ENCODE results near the gene NR2C2AP. TPM values are rescaled to one million over a fixed set of nuclear protein-coding genes. Genes with fewer than 3 reads are reported as not detected.
A peak's percentile ranks its signal among the peaks of the same experiment; 100 is the strongest.

NR2C2AP gene
- total and polyA plus RNA-seq, 2 donors (not counting 1 experiment from before 2014, with no cell fraction given) = 27.4 to 29.3 TPM

GRCh38 chr19:19157808-19158207, 45.4 kb downstream of the NR2C2AP start:
- Mint-ChIP-seq H3K4me3 (peak overlapping the region; percentile 30), H3K27me3 (no peaks in the 10 kb centered on the region), H3K4me1 (peaks cover 56% of the 10 kb centered on the region), H3K9me3 (ENCODE audit: insufficient read depth) (peaks cover 3% of the 10 kb centered on the region), H3K27ac (peak overlapping the region; percentile 21)
- Histone ChIP-seq H4K20me1 (ENCODE audit: control insufficient read depth, insufficient read depth, low read length, poor library complexity, severe bottlenecking) (no peaks in the 10 kb centered on the region), H3K4me3 (ENCODE audit: control extremely low read depth in 1 of 5, extremely low read depth in 1 of 5, insufficient read depth in 1 of 5, low read depth in 2 of 5, low read length in 4 of 5) (no peak overlapping the region), H3K36me3 (replicated peaks in 1 of 2; ENCODE audit: control extremely low read depth in 1 of 2, control insufficient read depth in 1 of 2, extremely low read depth in 1 of 2, insufficient read depth in 2 of 2, low read length in 1 of 2) (no peaks in the 10 kb centered on the region), H2AFZ (ENCODE audit: insufficient read depth, low read depth, low read length, poor library complexity, severe bottlenecking) (no peak overlapping the region), H3K27me3 (replicated peaks in 1 of 4; ENCODE audit: control extremely low read depth in 1 of 4, control insufficient read depth in 3 of 4, insufficient read depth in 4 of 4, low read length in 3 of 4) (no peaks in the 10 kb centered on the region), H3K27ac (ENCODE audit: low read length in 2 of 2) (no peak overlapping the region), H3K4me2 (replicated peaks; ENCODE audit: low read depth, low read length, poor library complexity, severe bottlenecking) (no peak overlapping the region), H3K79me2 (ENCODE audit: control insufficient read depth, insufficient read depth, low read length) (no peaks in the 10 kb centered on the region), H3K9me3 (ENCODE audit: control extremely low read depth in 1 of 3, control insufficient read depth in 2 of 3, insufficient read depth in 1 of 3, low read length in 2 of 3) (peaks cover 0 to 6% (median 6%) of the 10 kb centered on the region in 3 donors), H3K9ac (ENCODE audit: low read length) (no peak overlapping the region), H3K4me1 (ENCODE audit: control insufficient read depth in 2 of 2, insufficient read depth in 2 of 2, low read length in 2 of 2) (peaks cover 36 to 61% of the 10 kb centered on the region in 2 donors)
- CTCF ChIA-PET = interaction anchor here (0.5 to 5.1 kb wide), 6 partner anchors 11 to 587 kb away, joined by 3 to 63 read pairs (median 4); partner anchors contain the start of gene MEF2B
- intact Hi-C loops (cut with micrococcal nuclease) = no loop called here
- no peak for TF ChIP-seq EZH2 (IDR thresholded peaks at IDR 0.05; ENCODE audit: borderline replicate concordance, insufficient read depth, low read depth, low read length, poor library complexity, severe bottlenecking)
- no peak for TF ChIP-seq CTCF (IDR thresholded peaks at IDR 0.05)
- ATAC-seq (ENCODE audit: low read depth) (no peak), DNase-seq (no peak)
- WGBS (ENCODE audit: insufficient coverage) = 36% methylated on average over 3 of the region's 6 CpGs
- POLR2A ChIA-PET = interaction anchor here (0.7 to 1.3 kb wide), 2 partner anchors 12 to 581 kb away, joined by 4 read pairs; partner anchors contain the start of gene MEF2B

- H2AFZ ChIP-seq (ENCODE audit: insufficient read depth, low read depth, low read length, poor library complexity, severe bottlenecking) = no peak overlapping the region
Observed at GRCh38 chr19:19155495-19156219, 47.6 kb downstream of the NR2C2AP start.

More at GRCh38 chr19:19155495-19156219, 47.6 kb downstream of the NR2C2AP start:
- H3K4me1 ChIP-seq (ENCODE audit: control insufficient read depth in 2 of 2, insufficient read depth in 2 of 2, low read length in 2 of 2) = peaks cover 36 to 63% of the 10 kb centered on the region in 2 donors
- H3K27ac Mint-ChIP-seq = peak overlapping the region; percentile 35
- peaks cover 0 to 6% (median 6%) of the 10 kb centered on the region in 3 donors for H3K9me3 ChIP-seq (ENCODE audit: control extremely low read depth in 1 of 3, control insufficient read depth in 2 of 3, insufficient read depth in 1 of 3, low read length in 2 of 3)
- no peaks in the 10 kb centered on the region for H3K36me3 ChIP-seq (replicated peaks in 1 of 2; ENCODE audit: control extremely low read depth in 1 of 2, control insufficient read depth in 1 of 2, extremely low read depth in 1 of 2, insufficient read depth in 2 of 2, low read length in 1 of 2)
- WGBS (ENCODE audit: insufficient coverage) = 24% methylated on average over 4 of the region's 10 CpGs
- no peak overlapping the region for H3K27ac ChIP-seq (ENCODE audit: low read length in 2 of 2)
- H4K20me1 ChIP-seq (ENCODE audit: control insufficient read depth, insufficient read depth, low read length, poor library complexity, severe bottlenecking) = no peaks in the 10 kb centered on the region
- no peaks in the 10 kb centered on the region for H3K27me3 Mint-ChIP-seq
- H3K79me2 ChIP-seq (ENCODE audit: control insufficient read depth, insufficient read depth, low read length) = no peaks in the 10 kb centered on the region
- H3K4me1 Mint-ChIP-seq = peaks cover 61% of the 10 kb centered on the region
- H3K4me3 ChIP-seq (ENCODE audit: control extremely low read depth in 1 of 5, extremely low read depth in 1 of 5, insufficient read depth in 1 of 5, low read depth in 2 of 5, low read length in 4 of 5) = peak overlapping the region in 1 of 5 experiments; percentile 10
- ATAC-seq (ENCODE audit: low read depth) (peak; percentile 23), DNase-seq (peak; percentile 45)
- peak overlapping the region; percentile 3 for H3K9ac ChIP-seq (ENCODE audit: low read length)
- intact Hi-C loops (cut with micrococcal nuclease) = no loop called here
- H3K9me3 Mint-ChIP-seq (ENCODE audit: insufficient read depth) = peaks cover 3% of the 10 kb centered on the region
- peak overlapping the region; percentile 51 for H3K4me3 Mint-ChIP-seq
- no peaks in the 10 kb centered on the region for H3K27me3 ChIP-seq (replicated peaks in 1 of 4; ENCODE audit: control extremely low read depth in 1 of 4, control insufficient read depth in 3 of 4, insufficient read depth in 4 of 4, low read length in 3 of 4)
- peak overlapping the region; percentile 52 for H3K4me2 ChIP-seq (replicated peaks; ENCODE audit: low read depth, low read length, poor library complexity, severe bottlenecking)
- TF ChIP-seq CTCF (IDR thresholded peaks at IDR 0.05) (no peak), EZH2 (IDR thresholded peaks at IDR 0.05; ENCODE audit: borderline replicate concordance, insufficient read depth, low read depth, low read length, poor library complexity, severe bottlenecking) (no peak)
- ChIA-PET CTCF (interaction anchor here (1.2 to 5.1 kb wide), 4 partner anchors 8 to 19 kb away, joined by 4 to 63 read pairs (median 16); partner anchors contain the start of gene MEF2B), POLR2A (interaction anchor here (0.6 to 1.1 kb wide), 4 partner anchors 14 to 166 kb away, joined by 3 to 4 read pairs (median 3); no protein-coding TSS in a partner anchor)
